ENCODE data around the gene SCYGR1.

- TF ChIP-seq CTCF (IDR thresholded peaks at IDR 0.05) (no peak), POLR2A (IDR thresholded peaks at IDR 0.05) (no peak), POLR2AphosphoS5 (IDR thresholded peaks at IDR 0.05) (no peak)
Observed at GRCh38 chr2:227377467-227378351, 10.0 kb downstream of the SCYGR1 start.

Measured in prostate gland (tissue), 2 donors.